ENCODE data around the gene RAB17.
"Not testable (repeated sequence)": the region's sequence is repeated elsewhere in the genome, so short reads cannot be mapped to it uniquely, and the experiment has no call there.

Gene RAB17

DNA sequence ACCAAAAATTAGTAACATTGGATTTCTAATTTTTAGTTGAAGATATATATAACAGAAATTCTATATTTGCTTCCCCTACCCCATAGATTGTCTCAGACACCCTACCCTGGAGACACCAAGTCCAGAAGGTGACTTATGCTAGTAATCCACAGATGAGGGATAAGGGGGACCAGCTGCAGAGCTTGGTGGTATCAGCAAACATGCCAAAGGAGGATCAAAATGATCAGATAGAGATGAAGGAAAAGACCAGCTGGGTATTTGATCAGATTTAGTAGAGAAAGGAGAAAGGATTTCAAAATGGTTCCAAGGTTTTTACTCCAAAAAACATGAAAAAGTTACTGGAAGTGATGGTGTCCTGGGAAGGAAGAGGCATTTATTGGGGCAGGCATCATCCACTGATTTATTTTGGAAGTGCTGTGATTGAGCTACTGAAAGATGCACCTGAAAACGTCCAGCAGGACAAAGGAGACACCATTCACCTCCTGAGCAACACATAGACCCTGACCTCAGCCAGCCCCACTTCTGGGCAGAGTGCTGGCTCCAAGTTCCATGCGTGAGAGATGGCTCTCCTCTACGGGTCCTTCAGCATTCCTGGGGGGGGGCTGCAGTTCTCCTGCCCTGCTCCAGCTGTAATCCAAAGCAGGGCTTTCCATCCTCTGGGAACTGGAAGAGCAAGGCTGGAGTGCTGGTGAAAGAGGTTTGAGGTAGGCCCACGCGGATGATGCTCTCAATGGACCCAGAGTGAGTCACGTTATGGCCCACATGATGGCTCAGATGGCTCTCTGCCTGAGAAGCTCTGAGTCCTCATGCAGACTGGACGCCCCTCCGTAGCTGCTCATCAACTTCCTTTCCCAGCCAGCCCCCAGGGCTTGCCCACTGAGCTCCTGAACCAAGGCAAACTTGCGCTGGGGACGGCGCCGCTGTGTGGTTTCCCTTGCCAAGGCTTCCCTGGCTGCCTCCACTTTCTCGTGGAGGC is 33.2 kb upstream of the RAB17 start:
- no peak for DNase-seq

DNA sequence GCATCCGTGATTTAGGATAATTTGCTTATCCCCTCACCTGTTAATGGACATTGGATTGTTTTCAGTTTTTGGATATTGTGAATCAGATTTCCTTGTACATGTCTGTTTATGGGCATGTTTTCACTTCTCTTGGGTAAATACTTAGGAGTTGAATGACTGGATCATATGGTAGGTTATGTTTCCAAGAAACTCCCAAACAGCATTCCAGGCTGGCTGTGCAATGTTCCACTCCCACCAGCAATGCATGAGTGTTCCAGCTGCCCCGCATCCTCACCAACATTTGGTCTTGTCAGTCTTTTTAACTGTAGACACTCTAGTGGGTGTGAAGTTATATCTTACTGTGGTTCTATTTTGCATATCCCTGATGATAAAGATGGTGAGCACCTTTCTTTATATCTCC is 27.9 kb upstream of the RAB17 start:
- DNase-seq = peak; percentile 68

DNA sequence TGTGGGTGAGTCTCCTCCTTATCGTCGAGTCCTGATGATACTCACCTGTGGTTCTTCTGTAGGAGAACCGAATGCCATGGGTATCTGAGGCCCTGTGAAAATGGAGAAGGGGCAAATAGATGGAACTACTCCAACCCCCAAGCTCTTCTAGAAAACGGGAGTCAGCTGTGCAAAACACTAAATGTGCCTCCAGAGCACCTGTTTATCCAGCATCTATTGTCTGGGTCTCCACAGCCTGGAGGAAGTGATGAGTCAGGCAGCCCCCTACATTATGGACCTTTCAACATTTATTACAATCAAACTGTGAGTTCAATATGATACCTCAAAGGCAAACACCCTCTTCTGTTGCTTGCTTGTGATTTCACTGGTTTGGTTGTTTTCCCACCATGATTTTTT is 27.1 kb upstream of the RAB17 start:
- no peak for DNase-seq

DNA sequence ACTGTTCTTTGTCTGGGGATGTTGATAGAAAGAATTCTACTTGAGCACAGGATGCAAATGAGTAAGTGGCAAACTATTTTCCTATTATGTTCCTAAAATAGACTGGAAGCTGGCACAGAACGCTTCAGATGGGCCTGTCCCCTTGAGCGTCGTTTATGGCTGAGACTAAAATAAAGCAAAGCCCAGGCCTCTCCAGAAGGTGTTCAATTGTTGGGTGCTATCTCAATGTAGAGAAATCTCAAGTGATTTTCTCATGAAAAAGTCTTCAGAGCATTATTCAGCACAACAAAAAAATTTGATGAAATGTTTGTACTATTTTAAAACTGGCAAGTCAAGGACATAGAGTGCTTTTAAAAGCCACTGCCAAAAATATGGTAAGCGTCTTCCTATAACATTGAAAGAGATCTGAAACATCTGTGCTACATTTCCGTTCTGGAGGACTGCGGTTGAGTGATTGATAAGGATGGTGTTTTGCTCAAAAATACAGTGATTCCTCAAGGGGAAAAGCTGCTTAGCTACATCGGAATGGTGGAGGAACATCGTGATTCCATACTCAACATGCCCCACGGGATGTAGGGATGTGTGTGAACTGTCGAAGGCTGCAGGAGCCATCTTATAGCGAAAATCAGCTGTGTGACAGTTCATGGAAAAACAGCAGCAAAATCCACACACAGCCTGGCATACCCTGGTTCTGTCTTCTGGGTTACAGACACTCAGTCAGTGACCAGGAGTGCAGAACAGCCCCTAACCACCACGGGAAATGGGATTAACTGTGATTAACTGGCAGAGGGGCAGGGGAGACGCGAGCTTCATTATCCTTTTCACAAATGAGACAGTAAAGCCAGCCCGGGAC is 26.4 kb upstream of the RAB17 start:
- no peak for DNase-seq

DNA sequence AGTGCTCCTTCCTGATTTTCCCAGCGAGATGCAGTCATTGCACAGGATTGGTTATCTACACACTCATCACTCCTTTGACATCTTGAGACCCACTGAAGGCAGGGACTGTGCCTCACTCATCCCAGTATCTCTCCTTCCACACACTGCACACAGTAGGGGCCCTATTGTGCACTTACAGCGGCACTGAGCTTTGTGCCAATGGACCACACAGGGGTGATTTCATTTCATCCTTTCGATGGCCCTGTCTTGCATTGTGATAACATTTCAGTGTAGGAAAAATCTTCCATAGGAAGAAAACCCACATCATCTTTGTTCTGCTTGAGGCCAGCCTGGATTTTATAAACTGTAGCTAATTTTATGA is 25.8 kb upstream of the RAB17 start:
- DNase-seq = no peak

DNA sequence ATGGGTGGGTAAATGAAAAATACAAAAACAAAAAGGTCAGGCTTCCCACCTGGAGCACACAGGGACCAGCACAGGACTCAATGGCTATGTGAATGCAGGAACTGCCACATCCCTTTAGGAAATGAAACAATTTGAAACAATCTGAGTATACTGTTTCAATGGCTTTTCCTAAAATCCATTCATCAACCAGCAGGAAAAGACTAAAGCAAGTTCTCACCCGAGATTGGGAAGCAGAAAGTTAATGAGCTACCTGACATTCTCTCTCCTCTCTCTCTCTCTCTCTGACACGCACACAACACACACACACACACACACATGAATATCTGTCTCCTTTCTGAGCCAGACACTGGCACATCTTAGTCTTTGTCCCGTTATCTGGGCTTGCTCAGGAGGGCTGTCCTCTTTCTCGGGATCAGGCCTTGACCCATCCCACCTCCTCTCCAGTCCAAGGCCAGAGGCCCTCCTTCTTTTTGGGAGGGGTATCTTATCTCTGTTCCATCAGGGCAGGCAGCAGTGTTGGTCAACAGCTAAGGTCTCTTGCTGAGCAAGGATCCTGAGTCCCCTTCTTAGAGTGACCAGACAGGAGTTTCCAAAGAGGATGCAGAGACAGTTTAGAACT is 25.2 kb upstream of the RAB17 start:
- DNase-seq = no peak

DNA sequence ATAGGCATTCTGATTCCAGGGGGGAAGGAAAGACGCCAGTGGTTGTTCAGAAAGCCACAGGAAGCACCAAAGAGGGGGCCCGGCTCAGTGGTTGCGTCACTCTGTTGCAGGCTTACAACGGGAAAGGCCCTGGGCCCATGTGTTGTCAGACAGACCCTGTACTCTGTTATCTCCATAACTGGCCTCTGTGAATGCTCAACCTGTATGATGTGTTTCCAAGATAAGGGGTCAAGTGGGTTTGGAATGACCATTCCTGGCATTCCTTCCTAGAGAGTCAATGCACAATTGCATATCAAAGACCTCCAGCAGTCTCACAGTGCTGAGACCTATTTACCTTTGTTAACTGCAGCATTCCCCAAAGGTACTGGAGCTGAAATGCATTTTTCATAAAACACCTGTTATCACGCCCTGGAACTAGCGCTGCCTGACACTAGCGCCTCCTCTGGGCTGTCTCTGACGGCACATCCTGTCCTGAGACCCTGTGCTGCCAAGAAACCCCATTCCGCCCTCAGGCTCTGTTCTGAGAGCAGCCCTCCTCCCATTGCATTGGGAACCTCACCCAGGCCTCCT is 23.7 kb upstream of the RAB17 start:
- no peak for DNase-seq

DNA sequence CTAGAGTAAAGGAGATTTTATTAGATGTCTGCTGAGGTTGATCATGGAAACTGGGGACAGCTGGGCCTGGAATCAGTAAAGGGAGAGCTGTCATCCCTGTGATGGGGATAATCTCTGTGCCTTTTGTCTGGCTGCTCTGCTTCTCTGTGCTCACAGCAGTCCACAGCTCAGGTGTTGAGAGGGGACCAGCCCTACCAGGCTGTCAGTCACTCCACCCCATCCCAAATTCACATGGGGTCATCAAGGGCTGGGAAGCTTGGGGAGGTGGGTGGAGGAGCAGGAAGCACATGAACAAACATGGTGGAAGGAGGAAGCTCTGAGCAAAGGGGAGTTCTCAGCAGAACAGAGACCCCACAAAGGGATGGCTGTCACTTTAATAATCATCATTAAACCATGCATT is 23.1 kb upstream of the RAB17 start:
- no peak for DNase-seq

DNA sequence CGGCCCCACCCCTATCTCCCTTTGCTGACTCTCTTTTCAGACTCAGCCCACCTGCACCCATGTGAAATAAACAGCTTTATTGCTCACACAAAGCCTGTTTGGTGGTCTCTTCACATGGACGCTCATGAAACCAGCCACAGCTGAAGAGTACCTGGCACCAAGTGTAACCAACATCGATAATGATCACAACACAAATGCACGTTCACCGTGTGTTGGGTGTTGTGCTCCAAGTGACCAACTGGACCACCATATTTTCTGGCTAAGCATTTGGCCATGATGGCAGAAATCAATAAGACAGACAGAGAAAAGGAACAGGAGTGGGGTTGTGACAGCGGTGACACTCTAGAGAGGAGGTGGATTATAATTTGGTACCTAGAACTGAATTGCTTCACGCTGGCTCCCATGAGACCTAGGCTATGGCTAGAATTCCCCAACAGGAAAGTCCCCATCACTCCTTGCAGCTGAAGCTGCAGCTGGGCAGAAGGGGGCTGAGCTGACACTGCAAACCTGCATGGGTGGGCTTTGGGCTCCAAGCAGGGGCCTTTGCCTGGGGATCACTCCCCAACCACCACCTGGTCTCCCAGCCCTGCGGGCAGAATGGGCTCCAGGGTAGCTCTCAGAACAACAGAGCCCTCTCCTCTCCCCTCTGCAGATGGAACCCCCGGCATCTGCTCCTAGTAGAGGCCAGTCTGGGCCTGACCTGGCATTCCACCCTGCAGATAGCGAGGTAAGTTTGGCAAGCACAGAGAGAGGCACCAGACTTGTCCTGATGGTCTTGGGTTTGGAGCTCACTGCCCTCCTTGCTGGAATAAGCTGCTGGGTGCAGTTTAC is 22.2 kb upstream of the RAB17 start:
- DNase-seq = no peak

DNA sequence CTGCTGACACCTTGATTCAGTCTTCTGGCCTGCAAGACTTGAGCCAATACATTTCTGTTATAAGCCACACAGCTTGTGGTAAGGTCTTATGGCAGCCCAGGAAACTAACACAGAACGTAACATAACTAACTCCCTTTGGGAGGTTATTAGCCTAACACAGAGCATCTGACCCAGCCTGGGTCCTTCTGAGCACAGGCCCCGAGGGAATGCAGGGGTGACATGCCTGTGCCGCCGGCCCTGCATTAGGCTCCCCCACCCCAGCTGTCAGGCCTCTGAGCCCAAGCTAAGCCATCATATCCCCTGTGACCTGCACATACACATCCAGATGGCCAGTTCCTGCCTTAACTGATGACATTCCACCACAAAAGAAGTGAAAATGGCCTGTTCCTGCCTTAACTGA is 16.0 kb upstream of the RAB17 start:
- not testable (repeated sequence) for DNase-seq

DNA sequence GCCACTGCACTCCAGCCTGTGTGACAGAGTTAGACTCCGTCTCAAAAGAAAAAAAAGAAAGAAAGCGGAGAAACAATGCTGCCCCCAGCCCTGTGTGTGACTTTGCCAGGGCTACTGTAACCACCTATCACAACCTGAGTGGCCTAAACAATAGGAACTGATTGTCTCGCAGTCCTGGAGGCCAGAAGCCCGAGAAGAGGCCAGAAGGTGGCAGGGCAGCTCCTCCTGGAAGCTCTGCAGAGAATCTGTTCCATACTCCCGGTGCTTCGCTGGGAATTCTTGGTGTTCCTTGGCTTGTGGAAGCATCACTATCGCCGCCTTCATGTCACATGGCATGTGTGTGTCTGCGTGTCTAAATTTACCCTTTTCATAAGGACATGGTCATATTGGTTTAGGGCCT is 14.4 kb upstream of the RAB17 start:
- peak; percentile 20 for DNase-seq

DNA sequence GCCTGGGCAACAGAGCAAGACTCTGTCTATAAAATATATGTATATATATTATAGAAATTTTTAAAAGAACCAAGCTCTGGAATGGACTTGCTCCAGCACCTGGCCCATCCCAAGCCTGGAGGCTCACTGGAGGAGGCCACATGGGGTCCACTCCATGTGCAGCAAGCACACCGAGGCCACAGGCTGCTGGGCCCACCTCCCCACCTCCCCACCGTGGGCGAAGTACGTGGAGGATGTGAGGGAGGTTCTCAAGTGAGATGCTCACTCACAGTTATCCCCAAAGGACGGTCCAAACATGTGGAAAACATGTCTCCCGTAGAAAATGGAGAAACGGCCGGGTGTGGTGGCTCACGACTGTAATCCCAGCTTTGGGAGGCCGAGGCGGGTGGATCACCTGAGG is 13.9 kb upstream of the RAB17 start:
- DNase-seq = no peak

DNA sequence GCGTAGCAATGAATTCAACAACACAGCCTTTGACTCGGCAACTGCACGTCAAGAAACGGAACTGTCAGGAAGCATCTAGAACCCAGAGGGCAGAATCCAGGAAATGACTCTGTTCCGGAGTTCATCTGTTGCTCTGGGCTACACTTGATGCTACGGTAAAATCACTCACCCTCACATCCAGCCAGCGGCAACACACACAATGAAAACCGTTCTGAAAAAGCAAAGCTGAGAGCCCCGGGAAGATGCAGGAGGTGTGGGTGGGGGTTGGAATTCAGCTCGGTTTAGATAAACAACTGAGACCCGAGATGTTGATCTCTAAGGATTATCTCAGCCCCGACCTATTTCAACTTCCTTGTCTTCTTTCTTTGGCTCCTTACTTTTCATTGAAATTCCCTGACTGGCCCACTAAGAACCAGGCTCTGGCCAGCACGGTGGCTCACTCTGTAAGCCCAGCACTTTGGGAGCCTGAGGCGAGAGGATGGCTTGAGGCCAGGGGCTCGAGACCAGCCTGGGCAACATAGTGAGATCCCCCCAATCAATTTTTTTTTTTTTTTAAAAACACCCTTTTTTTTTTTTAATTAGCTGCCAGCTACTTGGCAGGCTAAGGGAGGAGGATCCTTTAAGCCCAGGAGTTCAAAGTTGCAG is 13.3 kb upstream of the RAB17 start:
- DNase-seq = peak; percentile 71

DNA sequence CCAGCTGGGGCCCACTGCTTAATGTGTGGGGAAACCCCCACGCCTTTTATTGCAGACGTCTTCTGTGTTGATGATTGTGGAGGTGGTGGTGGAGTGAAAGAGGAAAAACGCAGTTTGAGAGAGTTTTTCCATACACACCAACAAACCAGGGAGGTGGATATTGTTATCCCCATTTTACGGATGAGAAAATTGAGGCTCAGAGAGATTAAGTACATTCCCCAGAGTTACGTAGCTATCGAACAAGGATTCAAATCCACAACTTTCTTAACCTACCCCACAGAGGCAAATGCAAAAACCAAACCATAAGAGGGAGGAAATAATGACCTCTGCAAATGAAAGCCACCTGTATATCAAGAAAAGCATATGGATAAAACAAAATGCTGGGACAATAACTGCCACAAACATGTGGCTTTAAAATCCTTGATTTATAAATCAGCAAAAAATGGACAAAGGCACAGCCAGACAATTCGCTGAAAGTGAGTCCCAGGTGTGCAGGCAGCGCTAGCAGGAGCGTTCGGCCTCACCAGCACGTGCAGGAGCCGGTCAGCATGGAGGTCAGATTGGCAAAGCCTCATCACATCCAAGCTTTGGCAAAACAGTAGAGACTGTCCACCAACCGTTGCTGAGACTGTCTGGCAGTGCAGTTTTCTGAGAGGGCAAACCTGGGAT is 12.6 kb upstream of the RAB17 start:
- DNase-seq = peak; percentile 39

DNA sequence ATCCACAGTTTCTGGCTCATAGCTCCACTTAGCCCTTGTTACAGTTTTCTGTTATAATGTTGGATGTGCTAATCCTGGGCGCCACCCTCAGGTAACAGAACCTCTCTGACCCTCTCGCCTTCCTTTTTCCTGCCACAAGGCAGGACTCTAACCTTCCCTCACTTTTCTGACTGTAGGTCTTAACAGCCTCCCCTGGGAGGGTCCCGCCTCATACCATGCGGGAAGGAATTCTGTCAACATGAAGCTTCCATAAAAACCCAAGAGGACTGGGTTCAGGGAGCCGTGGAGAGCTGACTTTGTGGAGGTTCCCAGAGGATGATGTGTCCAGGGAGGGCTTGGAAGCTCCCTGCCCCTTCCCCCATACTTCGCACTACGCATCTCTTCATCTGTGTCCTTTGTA is 11.9 kb upstream of the RAB17 start:
- no peak for DNase-seq

DNA sequence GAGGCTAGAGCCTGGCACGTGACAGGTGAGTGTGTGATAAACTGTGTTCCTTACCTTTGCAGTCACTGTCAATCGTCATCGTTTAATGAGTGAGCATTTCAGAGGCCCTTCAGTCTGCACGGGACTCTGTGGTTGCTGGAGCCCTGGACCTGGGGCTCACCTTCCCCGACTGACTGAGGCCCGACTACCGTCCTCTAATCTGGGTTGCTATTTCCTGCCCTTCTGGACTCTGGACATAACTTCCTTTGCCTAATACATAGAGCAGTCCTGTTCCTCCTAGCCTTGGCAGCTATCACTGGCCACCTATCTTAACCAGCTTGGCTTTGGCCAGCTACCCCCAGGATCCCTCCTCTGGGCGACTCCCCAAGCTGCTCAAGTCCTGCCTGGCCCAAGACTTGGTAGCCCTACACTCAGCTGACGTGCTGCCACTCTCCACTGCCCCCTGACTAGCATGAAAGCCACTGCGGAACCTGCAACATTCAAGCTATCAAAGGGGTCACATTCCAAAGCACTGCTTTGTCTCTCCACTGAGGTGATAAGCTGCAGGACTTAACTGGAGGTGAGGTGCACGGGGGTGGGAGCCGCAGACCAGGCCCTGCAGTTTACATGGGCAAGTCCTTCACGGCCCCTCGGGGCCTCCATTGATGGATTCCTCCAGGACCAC is 11.1 kb upstream of the RAB17 start:
- DNase-seq = peak; percentile 20

DNA sequence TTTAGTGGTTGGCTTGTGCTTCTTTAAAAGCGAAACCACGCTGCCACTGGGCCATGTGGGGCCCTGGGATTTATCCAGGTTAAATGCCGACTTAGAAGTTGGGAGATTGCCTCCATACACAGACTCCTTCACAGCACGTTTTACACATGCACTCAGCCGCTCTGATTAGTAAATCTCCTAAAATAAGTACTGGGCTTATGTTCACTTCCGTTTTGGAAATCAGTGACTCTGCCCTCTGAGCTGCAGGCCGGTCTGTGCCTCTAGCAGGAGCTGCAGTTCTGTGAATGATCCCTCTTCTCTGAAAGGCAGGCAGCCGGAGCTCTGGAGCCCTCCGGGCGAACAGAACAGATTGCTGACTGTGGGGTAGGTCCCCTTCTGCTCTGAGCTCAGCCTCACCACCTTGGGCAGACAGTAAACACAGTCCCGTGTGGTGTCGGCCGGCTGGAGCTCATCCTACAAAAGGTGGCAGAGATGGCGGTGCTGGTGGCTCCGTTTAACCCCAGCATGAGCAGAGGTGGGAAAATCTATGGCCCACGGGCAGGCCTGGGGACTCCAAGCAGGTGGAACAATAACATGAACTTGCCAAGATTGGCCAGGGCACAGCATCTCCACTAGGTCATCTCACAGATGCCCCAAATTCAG is 9.8 kb upstream of the RAB17 start:
- DNase-seq = peak; percentile 76

DNA sequence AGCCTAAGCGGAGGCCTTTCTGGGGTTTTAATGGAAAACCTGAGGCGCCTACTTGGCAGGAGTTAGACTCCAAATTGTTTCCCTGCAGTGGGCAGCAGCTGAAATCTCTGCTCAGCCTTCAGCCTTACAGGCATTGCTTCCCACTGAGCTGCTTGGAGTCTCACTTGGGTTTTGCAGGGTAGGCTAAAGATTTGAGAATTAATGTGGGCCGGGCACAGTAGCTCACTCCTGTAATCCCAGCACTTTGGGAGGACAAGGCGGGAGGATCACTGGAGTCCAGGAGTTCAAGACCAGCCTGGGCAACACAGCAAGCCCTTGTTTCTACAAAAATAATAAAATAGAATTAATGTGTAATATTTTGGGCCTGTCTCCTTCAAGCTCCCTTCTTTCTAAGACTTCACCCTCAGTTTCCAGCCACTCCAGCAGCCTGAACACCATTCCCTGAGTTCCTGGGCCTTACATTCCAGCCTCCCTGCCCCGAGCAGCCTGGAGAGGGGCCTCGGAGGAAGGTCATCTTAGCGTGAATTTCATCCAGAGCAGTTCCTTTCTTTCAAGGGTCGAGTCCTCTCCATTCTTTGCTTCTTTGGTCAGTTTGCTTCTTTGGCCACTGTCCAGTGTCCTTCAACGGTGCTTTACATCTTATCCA is 9.1 kb upstream of the RAB17 start:
- no peak for DNase-seq

DNA sequence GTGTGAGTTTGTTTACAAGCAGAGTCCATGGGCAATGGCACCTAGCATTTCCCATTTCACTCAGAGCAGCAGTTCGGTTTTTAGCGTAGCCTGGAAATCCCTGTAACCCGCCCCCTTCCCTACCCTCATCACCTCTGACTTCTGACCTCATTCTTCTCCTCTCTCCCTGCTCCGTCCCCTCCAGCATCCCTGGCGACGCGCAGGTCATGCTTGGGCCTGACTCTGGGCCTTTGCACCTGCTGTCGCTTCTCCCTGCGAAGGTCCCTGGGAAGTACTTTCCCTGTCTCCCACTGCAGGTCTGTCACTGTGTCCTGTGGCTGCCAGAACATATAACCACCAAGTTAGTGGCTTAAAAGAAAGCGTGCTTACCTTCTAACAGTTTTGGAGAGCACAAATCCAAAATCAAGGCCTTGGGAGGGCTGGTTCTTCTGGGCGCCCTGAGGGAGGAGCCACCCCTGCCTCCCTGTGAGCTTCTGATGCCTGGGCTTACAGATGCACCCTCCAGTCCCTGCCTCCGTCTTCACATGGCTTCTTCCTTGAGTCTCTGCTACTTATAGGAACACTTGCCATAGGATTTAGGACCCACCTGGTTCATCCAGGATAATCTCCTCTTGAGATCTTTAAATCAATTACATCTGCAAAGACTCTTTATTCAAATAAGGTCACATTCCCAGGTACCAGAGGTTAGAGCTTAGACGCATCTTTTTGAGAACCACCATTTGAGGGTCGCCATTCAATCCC is 8.1 kb upstream of the RAB17 start:
- DNase-seq = no peak
